CD4-positive, alpha-beta T cell (primary cell): ENCODE results near the gene TTC34. TPM values are rescaled to one million over a fixed set of nuclear protein-coding genes. Genes with fewer than 3 reads are reported as not detected.

Source experiments
- ATAC-seq: fragments of 200-7000 bp; cut with Tn5 transposase; one replicate; pipeline ENCODE4 v1.10.0; 2022; ENCODE audit warnings: mild to moderate bottlenecking; ENCODE audit not compliant: poor library complexity
- CTCF ChIA-PET: fragments of 350-600 bp; sonication (Branson Sonifier 250); formaldehyde crosslinking; loops from one replicate; lab custom pipeline; 2021; ENCODE audit warnings: antibody characterized with exemption, inconsistent platforms; lab: Charles Lee
- POLR2A ChIA-PET: fragments of 350-600 bp; sonication (Branson Sonifier 250); formaldehyde crosslinking; loops from one replicate; lab custom pipeline; 2021; ENCODE audit warnings: antibody characterized with exemption, inconsistent platforms; lab: Charles Lee
- DNase-seq, 14 experiments: peaks; one replicate each; pipeline ENCODE4 v3.0.0-alpha.2; 2013 to 2020; ENCODE audit warnings: mixed read lengths in 2 of 14
- H3K27ac ChIP-seq, 2 donors: one replicate each; pipeline versions ENCODE4 v1.5.1 to v1.7.0; 2013; ENCODE audit warnings: low read length in 2 of 2, low read depth in 1 of 2, mild to moderate bottlenecking in 1 of 2
- H3K27me3 ChIP-seq, 2 experiments: 1 replicate in 1 of 2; 2 replicates in 1 of 2; pipeline versions ENCODE4 v1.6.1 to v1.7.0; 2013; ENCODE audit warnings: low read length in 2 of 2, control low read depth in 1 of 2, mild to moderate bottlenecking in 1 of 2, moderate library complexity in 1 of 2; ENCODE audit not compliant: insufficient read depth in 2 of 2, control insufficient read depth in 1 of 2
- H3K36me3 ChIP-seq: one replicate; pipeline ENCODE4 v1.6.1; 2013; ENCODE audit warnings: low read length, control low read depth; ENCODE audit not compliant: insufficient read depth
- H3K4me1 ChIP-seq: one replicate; pipeline ENCODE4 v1.6.1; 2013; ENCODE audit warnings: low read length, control low read depth; ENCODE audit not compliant: insufficient read depth
- H3K4me3 ChIP-seq: one replicate; pipeline ENCODE4 v1.5.1; 2013; ENCODE audit warnings: mild to moderate bottlenecking, low read length, moderate library complexity
- H3K9me3 ChIP-seq, 2 experiments: 1 replicate in 1 of 2; 2 replicates in 1 of 2; pipeline versions ENCODE4 v1.6.1 to v1.7.0; 2013; ENCODE audit warnings: low read length in 2 of 2, mild to moderate bottlenecking in 2 of 2, control low read depth in 1 of 2, moderate library complexity in 1 of 2; ENCODE audit not compliant: control insufficient read depth in 1 of 2, insufficient read depth in 1 of 2
- H3K27ac Mint-ChIP-seq: one replicate; pipeline ENCODE4 v1.8.0; 2020; ENCODE audit warnings: mixed read lengths
- H3K27me3 Mint-ChIP-seq: one replicate; pipeline ENCODE4 v1.8.0; 2021; ENCODE audit warnings: mixed read lengths
- H3K36me3 Mint-ChIP-seq: one replicate; pipeline ENCODE4 v1.8.0; 2021; ENCODE audit warnings: low read depth, mixed read lengths
- H3K4me1 Mint-ChIP-seq: one replicate; pipeline ENCODE4 v1.8.0; 2021; ENCODE audit warnings: low read depth, mixed read lengths
- H3K4me3 Mint-ChIP-seq: one replicate; pipeline ENCODE4 v1.8.0; 2020; ENCODE audit warnings: mild to moderate bottlenecking, mixed read lengths
- H3K9me3 Mint-ChIP-seq: one replicate; pipeline ENCODE4 v1.8.0; 2020; ENCODE audit warnings: mixed read lengths
- CTCF ChIP-seq: fragments of 200-600 bp; IDR thresholded peaks from one replicate; pipeline ENCODE4 v1.8.0; 2022; ENCODE audit warnings: antibody characterized with exemption, mild to moderate bottlenecking
- intact Hi-C, 2 experiments: fragments of 100-400 bp; cut with DNase I in 1 of 2; cut with micrococcal nuclease in 1 of 2; formaldehyde crosslinking; loops; one replicate each; pipeline versions ENCODE4 v1.15.1 to v1.9.0; 2023 to 2025; cut with DNase I, micrococcal nuclease
- total RNA-seq, 174 experiments: library from RNA in 2 of 174; stranded (reverse) in 2 of 174; gene quantifications; one replicate each; pipeline ENCODE4 v1.2.3 and lab custom pipeline; 2021 to 2026

TTC34 gene
- total RNA-seq, 2 experiments from 2014 or later = 1.3 TPM

- no peak overlapping the region for H3K4me3 ChIP-seq
- CTCF ChIA-PET = no interaction called here
- peak in 1 of 14 experiments; percentile 14 for DNase-seq
- no peak overlapping the region for H3K4me3 Mint-ChIP-seq
- H3K4me1 ChIP-seq = peaks cover 23% of the 10 kb centered on the region
- no peak overlapping the region for H3K27ac Mint-ChIP-seq
- intact Hi-C loops = no loop called here
- H3K27me3 Mint-ChIP-seq = peaks cover 49% of the 10 kb centered on the region
- peaks cover 19% of the 10 kb centered on the region for H3K4me1 Mint-ChIP-seq
- no peaks in the 10 kb centered on the region for H3K9me3 Mint-ChIP-seq
- H3K27ac ChIP-seq = no peak overlapping the region
- no peaks in the 10 kb centered on the region for H3K36me3 ChIP-seq
- TF ChIP-seq CTCF = no peak
- H3K36me3 Mint-ChIP-seq = no peaks in the 10 kb centered on the region
- ATAC-seq = no peak
- POLR2A ChIA-PET = no interaction called here
- peaks cover 0 to 29% of the 10 kb centered on the region in 2 experiments for H3K9me3 ChIP-seq
- H3K27me3 ChIP-seq = peaks cover 32 to 40% of the 10 kb centered on the region in 2 experiments
Observed at GRCh38 chr1:2625311-2625710, 176.2 kb downstream of the TTC34 start.

- Mint-ChIP-seq H3K36me3 (no peaks in the 10 kb centered on the region), H3K27ac (no peak overlapping the region), H3K4me3 (no peak overlapping the region), H3K4me1 (peaks cover 19% of the 10 kb centered on the region), H3K27me3 (peaks cover 44% of the 10 kb centered on the region), H3K9me3 (peaks cover 3% of the 10 kb centered on the region)
- ChIA-PET CTCF (no interaction called here), POLR2A (no interaction called here)
- intact Hi-C loops = no loop called here
- no peak overlapping the region for H3K4me3 ChIP-seq
- peaks cover 23% of the 10 kb centered on the region for H3K4me1 ChIP-seq
- H3K9me3 ChIP-seq = peaks cover 0 to 24% of the 10 kb centered on the region in 2 experiments
- H3K27ac ChIP-seq = no peak overlapping the region
- DNase-seq = no peak
- H3K36me3 ChIP-seq = no peaks in the 10 kb centered on the region
- peaks cover 30 to 37% of the 10 kb centered on the region in 2 experiments for H3K27me3 ChIP-seq
- no peak for TF ChIP-seq CTCF
- no peak for ATAC-seq
Observed at GRCh38 chr1:2624735-2625300, 176.7 kb downstream of the TTC34 start.

- Histone ChIP-seq H3K4me1 (peaks cover 21% of the 10 kb centered on the region), H3K4me3 (no peak overlapping the region), H3K27me3 (peaks cover 24 to 27% of the 10 kb centered on the region in 2 experiments), H3K9me3 (peaks cover 0 to 17% of the 10 kb centered on the region in 2 experiments), H3K27ac (no peak overlapping the region), H3K36me3 (no peaks in the 10 kb centered on the region)
- peaks cover 41% of the 10 kb centered on the region for H3K27me3 Mint-ChIP-seq
- no peaks in the 10 kb centered on the region for H3K36me3 Mint-ChIP-seq
- H3K27ac Mint-ChIP-seq = no peak overlapping the region
- CTCF ChIA-PET = no interaction called here
- DNase-seq = peak in 1 of 14 experiments; percentile 29
- peaks cover 5% of the 10 kb centered on the region for H3K9me3 Mint-ChIP-seq
- H3K4me1 Mint-ChIP-seq = peaks cover 19% of the 10 kb centered on the region
- intact Hi-C loops = no loop called here
- no peak overlapping the region for H3K4me3 Mint-ChIP-seq
- TF ChIP-seq CTCF = no peak
- no peak for ATAC-seq
- POLR2A ChIA-PET = interaction anchor here (0.8 to 1.4 kb wide), 3 partner anchors 13 to 45 kb away, joined by 3 to 5 read pairs (median 5); no protein-coding TSS in a partner anchor
Observed at GRCh38 chr1:2623571-2624337, 177.7 kb downstream of the TTC34 start.
